Liver (tissue), 9 donors: ENCODE measurements around the gene TTLL5. TPM values are rescaled to one million over a fixed set of nuclear protein-coding genes. Genes with fewer than 3 reads are reported as not detected.

Experiments
- DNase-seq: peaks from one replicate; pipeline ENCODE4 v3.0.0-alpha.2; 2017; ENCODE audit warnings: low spot score
- H3K27ac ChIP-seq, 2 donors: one replicate each; pipeline ENCODE4 v1.7.0; 2013; ENCODE audit warnings: inconsistent platforms in 2 of 2, low read length in 2 of 2, control low read depth in 1 of 2, low read depth in 1 of 2, mild to moderate bottlenecking in 1 of 2
- H3K27me3 ChIP-seq, 4 donors: one replicate each; pipeline versions ENCODE4 v1.6.1 to v1.7.0; 2013; ENCODE audit warnings: low read length in 3 of 4, inconsistent platforms in 1 of 4, mild to moderate bottlenecking in 1 of 4, moderate library complexity in 1 of 4; ENCODE audit not compliant: control insufficient read depth in 4 of 4, insufficient read depth in 4 of 4
- H3K36me3 ChIP-seq, 4 donors: one replicate each; pipeline versions ENCODE4 v1.6.1 to v1.7.0; 2013; ENCODE audit warnings: low read length in 3 of 4, mild to moderate bottlenecking in 3 of 4, low read depth in 1 of 4, moderate library complexity in 1 of 4; ENCODE audit not compliant: control insufficient read depth in 4 of 4, insufficient read depth in 3 of 4
- H3K4me1 ChIP-seq, 4 donors: one replicate each; pipeline versions ENCODE4 v1.6.1 to v1.7.0; 2013; ENCODE audit warnings: low read length in 3 of 4, mild to moderate bottlenecking in 3 of 4, moderate library complexity in 1 of 4; ENCODE audit not compliant: control insufficient read depth in 4 of 4, insufficient read depth in 4 of 4
- H3K4me3 ChIP-seq, 3 donors: one replicate each; pipeline versions ENCODE4 v1.6.1 to v1.7.0; 2013; ENCODE audit warnings: low read length in 3 of 3, control low read depth in 1 of 3, low read depth in 1 of 3, mild to moderate bottlenecking in 1 of 3
- H3K9ac ChIP-seq, 2 donors: one replicate each; pipeline ENCODE4 v1.7.0; 2013; ENCODE audit warnings: low read length in 2 of 2, mild to moderate bottlenecking in 2 of 2, moderate library complexity in 2 of 2, control low read depth in 1 of 2, low read depth in 1 of 2
- H3K9me3 ChIP-seq, 4 donors: one replicate each; pipeline versions ENCODE4 v1.6.1 to v1.7.0; 2013; ENCODE audit warnings: low read length in 3 of 4; ENCODE audit not compliant: control insufficient read depth in 4 of 4
- EGR1 ChIP-seq, 2 donors: IDR thresholded peaks; 2 replicates each; pipeline ENCODE4 v1.6.1; 2016 to 2018; ENCODE audit warnings: antibody characterized with exemption in 2 of 2, low read depth in 2 of 2
- FOXA1 ChIP-seq: IDR thresholded peaks from 2 replicates; pipeline ENCODE4 v1.6.1; 2016; ENCODE audit warnings: antibody characterized with exemption
- FOXA2 ChIP-seq: IDR thresholded peaks from 2 replicates; pipeline ENCODE4 v1.6.1; 2016; ENCODE audit warnings: antibody characterized with exemption
- GABPA ChIP-seq, 2 donors: IDR thresholded peaks in 1 of 2; conservative IDR thresholded peaks in 1 of 2; 2 replicates each; pipeline ENCODE4 v1.6.1; 2016; ENCODE audit warnings: antibody characterized with exemption in 2 of 2, mild to moderate bottlenecking in 1 of 2, moderate library complexity in 1 of 2
- HNF4A ChIP-seq, 2 donors: conservative IDR thresholded peaks; 2 replicates each; pipeline ENCODE4 v1.6.1; 2016; ENCODE audit warnings: antibody characterized with exemption in 2 of 2, mild to moderate bottlenecking in 2 of 2
- HNF4G ChIP-seq: IDR thresholded peaks from 2 replicates; pipeline ENCODE4 v1.6.1; 2016; ENCODE audit warnings: antibody characterized with exemption
- JUND ChIP-seq, 2 donors: IDR thresholded peaks; 2 replicates each; pipeline ENCODE4 v1.6.1; 2016; ENCODE audit warnings: antibody characterized with exemption in 2 of 2
- NR2F2 ChIP-seq: IDR thresholded peaks from 2 replicates; pipeline ENCODE4 v1.6.1; 2016; ENCODE audit warnings: antibody characterized with exemption
- RAD21 ChIP-seq, 2 donors: IDR thresholded peaks; 2 replicates each; pipeline ENCODE4 v1.6.1; 2016; ENCODE audit warnings: antibody characterized with exemption in 2 of 2, mild to moderate bottlenecking in 2 of 2
- RXRA ChIP-seq, 2 donors: IDR thresholded peaks; 2 replicates each; pipeline ENCODE4 v1.6.1; 2017 to 2018; ENCODE audit warnings: antibody characterized with exemption in 2 of 2, mild to moderate bottlenecking in 1 of 2
- SP1 ChIP-seq: IDR thresholded peaks from 2 replicates; pipeline ENCODE4 v1.6.1; 2018; ENCODE audit warnings: antibody characterized with exemption, mild to moderate bottlenecking
- TAF1 ChIP-seq: conservative IDR thresholded peaks from 2 replicates; pipeline ENCODE4 v1.6.1; 2016; ENCODE audit warnings: antibody characterized with exemption, mild to moderate bottlenecking
- YY1 ChIP-seq: IDR thresholded peaks from 2 replicates; pipeline ENCODE4 v1.6.1; 2016; ENCODE audit warnings: antibody characterized with exemption, mild to moderate bottlenecking
- WGBS: extraction: QIAGEN DNeasy Blood & Tissue Kit; methylation state at CpG from one replicate; pipeline ENCODE4 v1.1.7; 2013; 5-methylcytosine and 5-hydroxymethylcytosine counted together
- polyA plus RNA-seq, 2 donors: library from polyadenylated mRNA; stranded (reverse) in 1 of 2; unstranded in 1 of 2; fragments of 200-250 nt in 1 of 2; fragments of >200 nt in 1 of 2; fragmentation: Nextera tagmentation in 1 of 2; extraction: Ambion mirVana in 1 of 2; gene quantifications; one replicate each; pipeline versions ENCODE4 v1.2.1 to v1.2.3, GENCODE V29; 2013 to 2015
- total RNA-seq, 2 donors: library from RNA; depleted of rRNA; stranded (reverse); fragments of >200 nt; gene quantifications; one replicate each; pipeline ENCODE4 v1.2.3, GENCODE V29; 2014
- TF ChIP-seq, protein P1 (sequence below): IDR thresholded peaks from 2 replicates; pipeline ENCODE4 v1.6.1; 2016; ENCODE audit warnings: antibody characterized with exemption
- TF ChIP-seq, protein P2 (sequence below): IDR thresholded peaks from 2 replicates; pipeline ENCODE4 v1.6.1; 2016; ENCODE audit warnings: antibody characterized with exemption
- TF ChIP-seq, protein P3 (sequence below): IDR thresholded peaks from 2 replicates; pipeline ENCODE4 v1.6.1; 2016; ENCODE audit warnings: antibody characterized with exemption, mild to moderate bottlenecking
- TF ChIP-seq, protein P4 (sequence below): fragments of 150-350 bp; IDR thresholded peaks from 2 replicates; pipeline ENCODE4 v1.5.1; 2017; ENCODE audit warnings: improper control_type of control experiment, low read depth, low read length; ENCODE audit not compliant: missing input control
- TF ChIP-seq, protein P5 (sequence below): IDR thresholded peaks from 2 replicates; pipeline ENCODE4 v1.6.1; 2016; ENCODE audit warnings: antibody characterized with exemption
- donor health status: healthy.
- donor health status: healthy.
- donor health status: healthy.
- donor health status: healthy.
- donor health status: healthy.

TTLL5 gene
- total and polyA plus RNA-seq, 4 donors, result 4.3 to 14.2 (median 9.8) TPM

DNA sequence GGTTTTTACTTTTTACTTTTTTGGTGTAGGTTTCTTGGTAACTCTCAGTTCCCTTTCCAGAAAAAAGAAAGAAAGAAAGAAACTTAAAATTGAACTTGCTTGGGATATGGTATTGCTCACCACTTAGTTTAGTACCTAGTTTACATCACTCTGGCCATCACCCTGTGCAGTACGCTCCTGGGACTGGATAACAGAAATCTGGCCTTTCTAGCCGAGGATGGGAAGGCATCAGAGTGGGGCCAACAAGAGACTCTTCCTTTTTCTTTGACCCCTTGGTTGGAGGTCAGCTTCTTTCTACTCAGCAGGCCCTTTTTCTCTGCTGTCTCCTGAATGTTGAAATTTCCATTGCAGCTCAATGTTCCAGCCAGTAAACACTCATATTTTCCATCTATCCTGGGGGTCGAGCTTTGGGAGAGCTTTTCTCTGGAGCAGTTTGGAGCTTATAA is 164.1 kb downstream of the TTLL5 start:
- no peak overlapping the region for H3K27ac ChIP-seq
- peaks cover under 1 to 9% (median 4%) of the 10 kb centered on the region in 4 donors for H3K36me3 ChIP-seq
- 57% methylated on average over 3 of the region's 3 CpGs for WGBS
- no peak overlapping the region for H3K9ac ChIP-seq
- no peak for DNase-seq
- peaks cover 0 to 5% (median 0%) of the 10 kb centered on the region in 4 donors for H3K4me1 ChIP-seq
- H3K4me3 ChIP-seq, result no peak overlapping the region
- peak; percentile 82 for TF ChIP-seq NR2F2
- TF ChIP-seq, protein P1, sequence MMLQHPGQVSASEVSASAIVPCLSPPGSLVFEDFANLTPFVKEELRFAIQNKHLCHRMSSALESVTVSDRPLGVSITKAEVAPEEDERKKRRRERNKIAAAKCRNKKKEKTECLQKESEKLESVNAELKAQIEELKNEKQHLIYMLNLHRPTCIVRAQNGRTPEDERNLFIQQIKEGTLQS, result peak; percentile 49
- TF ChIP-seq GABPA (IDR thresholded peaks at IDR 0.05 in 1 of 2, conservative IDR thresholded peaks at IDR 0.05 in 1 of 2), result no peak
- TF ChIP-seq, protein P2, sequence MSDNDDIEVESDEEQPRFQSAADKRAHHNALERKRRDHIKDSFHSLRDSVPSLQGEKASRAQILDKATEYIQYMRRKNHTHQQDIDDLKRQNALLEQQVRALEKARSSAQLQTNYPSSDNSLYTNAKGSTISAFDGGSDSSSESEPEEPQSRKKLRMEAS, result no peak
- TF ChIP-seq, protein P3, sequence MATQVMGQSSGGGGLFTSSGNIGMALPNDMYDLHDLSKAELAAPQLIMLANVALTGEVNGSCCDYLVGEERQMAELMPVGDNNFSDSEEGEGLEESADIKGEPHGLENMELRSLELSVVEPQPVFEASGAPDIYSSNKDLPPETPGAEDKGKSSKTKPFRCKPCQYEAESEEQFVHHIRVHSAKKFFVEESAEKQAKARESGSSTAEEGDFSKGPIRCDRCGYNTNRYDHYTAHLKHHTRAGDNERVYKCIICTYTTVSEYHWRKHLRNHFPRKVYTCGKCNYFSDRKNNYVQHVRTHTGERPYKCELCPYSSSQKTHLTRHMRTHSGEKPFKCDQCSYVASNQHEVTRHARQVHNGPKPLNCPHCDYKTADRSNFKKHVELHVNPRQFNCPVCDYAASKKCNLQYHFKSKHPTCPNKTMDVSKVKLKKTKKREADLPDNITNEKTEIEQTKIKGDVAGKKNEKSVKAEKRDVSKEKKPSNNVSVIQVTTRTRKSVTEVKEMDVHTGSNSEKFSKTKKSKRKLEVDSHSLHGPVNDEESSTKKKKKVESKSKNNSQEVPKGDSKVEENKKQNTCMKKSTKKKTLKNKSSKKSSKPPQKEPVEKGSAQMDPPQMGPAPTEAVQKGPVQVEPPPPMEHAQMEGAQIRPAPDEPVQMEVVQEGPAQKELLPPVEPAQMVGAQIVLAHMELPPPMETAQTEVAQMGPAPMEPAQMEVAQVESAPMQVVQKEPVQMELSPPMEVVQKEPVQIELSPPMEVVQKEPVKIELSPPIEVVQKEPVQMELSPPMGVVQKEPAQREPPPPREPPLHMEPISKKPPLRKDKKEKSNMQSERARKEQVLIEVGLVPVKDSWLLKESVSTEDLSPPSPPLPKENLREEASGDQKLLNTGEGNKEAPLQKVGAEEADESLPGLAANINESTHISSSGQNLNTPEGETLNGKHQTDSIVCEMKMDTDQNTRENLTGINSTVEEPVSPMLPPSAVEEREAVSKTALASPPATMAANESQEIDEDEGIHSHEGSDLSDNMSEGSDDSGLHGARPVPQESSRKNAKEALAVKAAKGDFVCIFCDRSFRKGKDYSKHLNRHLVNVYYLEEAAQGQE, result no peak
- TF ChIP-seq RAD21 (IDR thresholded peaks at IDR 0.05), result no peak
- peak; percentile 17 to 35 for TF ChIP-seq RXRA (IDR thresholded peaks at IDR 0.05)
- no peak for TF ChIP-seq EGR1 (IDR thresholded peaks at IDR 0.05; ENCODE audit: low read depth in 2 of 2)
- no peak for TF ChIP-seq TAF1
- TF ChIP-seq, protein P4, sequence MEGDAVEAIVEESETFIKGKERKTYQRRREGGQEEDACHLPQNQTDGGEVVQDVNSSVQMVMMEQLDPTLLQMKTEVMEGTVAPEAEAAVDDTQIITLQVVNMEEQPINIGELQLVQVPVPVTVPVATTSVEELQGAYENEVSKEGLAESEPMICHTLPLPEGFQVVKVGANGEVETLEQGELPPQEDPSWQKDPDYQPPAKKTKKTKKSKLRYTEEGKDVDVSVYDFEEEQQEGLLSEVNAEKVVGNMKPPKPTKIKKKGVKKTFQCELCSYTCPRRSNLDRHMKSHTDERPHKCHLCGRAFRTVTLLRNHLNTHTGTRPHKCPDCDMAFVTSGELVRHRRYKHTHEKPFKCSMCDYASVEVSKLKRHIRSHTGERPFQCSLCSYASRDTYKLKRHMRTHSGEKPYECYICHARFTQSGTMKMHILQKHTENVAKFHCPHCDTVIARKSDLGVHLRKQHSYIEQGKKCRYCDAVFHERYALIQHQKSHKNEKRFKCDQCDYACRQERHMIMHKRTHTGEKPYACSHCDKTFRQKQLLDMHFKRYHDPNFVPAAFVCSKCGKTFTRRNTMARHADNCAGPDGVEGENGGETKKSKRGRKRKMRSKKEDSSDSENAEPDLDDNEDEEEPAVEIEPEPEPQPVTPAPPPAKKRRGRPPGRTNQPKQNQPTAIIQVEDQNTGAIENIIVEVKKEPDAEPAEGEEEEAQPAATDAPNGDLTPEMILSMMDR, result no peak
- no peak for TF ChIP-seq YY1
- peak; percentile 10 to 33 for TF ChIP-seq HNF4A (conservative IDR thresholded peaks at IDR 0.05)
- TF ChIP-seq FOXA1, result no peak
- TF ChIP-seq HNF4G, result no peak
- TF ChIP-seq SP1, result peak; percentile 59
- TF ChIP-seq, protein P5, sequence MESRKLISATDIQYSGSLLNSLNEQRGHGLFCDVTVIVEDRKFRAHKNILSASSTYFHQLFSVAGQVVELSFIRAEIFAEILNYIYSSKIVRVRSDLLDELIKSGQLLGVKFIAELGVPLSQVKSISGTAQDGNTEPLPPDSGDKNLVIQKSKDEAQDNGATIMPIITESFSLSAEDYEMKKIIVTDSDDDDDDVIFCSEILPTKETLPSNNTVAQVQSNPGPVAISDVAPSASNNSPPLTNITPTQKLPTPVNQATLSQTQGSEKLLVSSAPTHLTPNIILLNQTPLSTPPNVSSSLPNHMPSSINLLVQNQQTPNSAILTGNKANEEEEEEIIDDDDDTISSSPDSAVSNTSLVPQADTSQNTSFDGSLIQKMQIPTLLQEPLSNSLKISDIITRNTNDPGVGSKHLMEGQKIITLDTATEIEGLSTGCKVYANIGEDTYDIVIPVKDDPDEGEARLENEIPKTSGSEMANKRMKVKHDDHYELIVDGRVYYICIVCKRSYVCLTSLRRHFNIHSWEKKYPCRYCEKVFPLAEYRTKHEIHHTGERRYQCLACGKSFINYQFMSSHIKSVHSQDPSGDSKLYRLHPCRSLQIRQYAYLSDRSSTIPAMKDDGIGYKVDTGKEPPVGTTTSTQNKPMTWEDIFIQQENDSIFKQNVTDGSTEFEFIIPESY, result no peak
- no peak for TF ChIP-seq FOXA2
- peak; percentile 90 to 96 for TF ChIP-seq JUND (IDR thresholded peaks at IDR 0.05)
- no peaks in the 10 kb centered on the region for H3K27me3 ChIP-seq
- H3K9me3 ChIP-seq, result no peaks in the 10 kb centered on the region
